GM21423 (cell line): ENCODE data around the gene DGKQ.

Source experiments
- ATAC-seq: cut with Tn5 transposase; IDR thresholded peaks from one replicate; pipeline ENCODE4 v1.9.1; 2021; ENCODE audit warnings: mild to moderate bottlenecking, moderate library complexity; ENCODE audit not compliant: unreplicated experiment

DGKQ gene

DNA sequence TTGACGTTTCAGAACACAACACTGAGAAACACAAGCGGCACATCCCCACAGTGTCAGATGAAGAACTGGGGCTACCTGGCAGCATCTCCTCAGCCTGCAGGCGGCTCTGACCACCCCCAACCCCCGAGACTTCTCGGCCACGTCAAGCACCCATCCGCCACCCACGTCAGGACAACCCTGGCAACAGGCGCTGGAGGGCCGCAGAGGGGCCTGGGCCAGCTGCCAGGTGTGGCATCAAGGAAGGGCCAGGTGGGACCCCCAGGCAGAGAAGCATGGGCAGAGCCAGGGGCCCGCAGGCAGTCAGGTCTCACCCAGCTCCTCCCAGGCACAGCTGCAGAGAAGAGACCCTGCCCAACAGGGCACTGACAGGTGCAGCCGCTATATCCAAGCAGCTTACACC is 63.5 kb downstream of the DGKQ start:
- no peak for ATAC-seq

DNA sequence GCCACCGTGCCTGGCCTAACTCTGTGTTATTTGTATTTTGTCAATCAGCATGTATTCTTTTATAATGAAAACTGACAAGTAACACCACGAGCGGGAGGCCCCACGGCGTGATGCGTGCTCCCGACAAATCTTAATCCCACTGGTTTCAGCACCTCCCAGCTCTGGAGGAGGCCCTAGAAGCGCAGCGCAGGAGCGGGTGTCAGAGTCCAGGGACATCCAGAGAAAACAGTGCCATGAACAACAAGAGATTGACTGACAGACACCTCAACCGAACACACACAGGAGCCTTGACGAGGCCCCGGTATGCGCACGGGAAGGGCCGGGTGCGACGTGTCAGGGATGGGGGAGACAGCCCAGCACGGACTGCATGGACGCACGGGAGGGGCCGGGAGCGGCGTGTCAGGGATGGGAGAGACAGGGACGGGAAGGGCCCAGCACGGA is 64.2 kb downstream of the DGKQ start:
- no peak for ATAC-seq
